GM12801 (cell line): Measurements from ENCODE around the gene ARRB1.

Experiments
- CTCF ChIP-seq: IDR thresholded peaks from one replicate; pipeline ENCODE4 v1.5.1; 2011; ENCODE audit warnings: control low read depth; ENCODE audit not compliant: insufficient read length; ENCODE audit errors: extremely low read depth

Gene ARRB1

GRCh38 chr11:75241036-75241905, 110.2 kb downstream of the ARRB1 start:
- TF ChIP-seq CTCF, result no peak

- TF ChIP-seq CTCF, result no peak
Measured at GRCh38 chr11:75240311-75241035, 111.0 kb downstream of the ARRB1 start, which contains the start of gene TPBGL. Gene TPBGL, plus strand, starts transcription at chr11:75240774. Its CDS starts 276 bp downstream, at chr11:75241050.

DNA sequence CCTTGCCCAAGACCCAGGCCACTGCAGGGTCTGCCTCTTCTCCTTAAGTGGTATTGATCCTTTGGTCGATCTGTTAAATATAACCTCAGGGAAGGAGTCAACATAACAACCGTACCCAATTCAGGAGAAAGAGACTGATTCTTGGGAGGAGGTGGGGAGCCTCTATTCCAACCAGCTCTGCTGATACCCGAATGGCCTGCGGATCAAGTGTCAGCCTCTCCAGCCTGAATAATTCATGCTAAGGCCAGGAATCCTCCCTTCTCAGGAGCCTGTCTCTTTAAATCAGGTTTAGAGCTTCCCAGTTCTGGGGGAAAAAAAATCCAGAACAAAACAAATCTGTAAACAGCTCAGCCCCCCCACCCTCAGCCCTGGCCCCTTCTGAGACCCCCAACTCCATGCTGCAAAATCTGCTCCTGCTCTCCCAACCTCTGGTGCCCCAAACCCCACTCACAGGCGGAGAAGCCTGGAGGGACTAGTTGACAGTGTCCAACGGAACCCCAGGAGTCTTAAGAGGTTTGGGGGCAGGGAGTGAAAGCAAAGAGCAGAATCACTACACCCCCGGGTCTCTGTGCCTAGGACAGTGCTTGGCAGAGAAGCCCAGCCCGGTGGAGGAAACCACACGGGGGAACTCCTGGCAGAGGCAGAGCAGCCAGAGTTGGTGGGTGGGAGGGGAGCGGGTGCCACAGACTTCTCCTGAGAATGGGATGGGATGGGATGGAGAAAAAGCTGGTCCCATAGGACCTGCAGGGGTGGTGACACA, 111.8 kb downstream of the ARRB1 start:
- no peak for TF ChIP-seq CTCF

GRCh38 chr11:75238595-75239440, 112.6 kb downstream of the ARRB1 start:
- TF ChIP-seq CTCF, result no peak

DNA sequence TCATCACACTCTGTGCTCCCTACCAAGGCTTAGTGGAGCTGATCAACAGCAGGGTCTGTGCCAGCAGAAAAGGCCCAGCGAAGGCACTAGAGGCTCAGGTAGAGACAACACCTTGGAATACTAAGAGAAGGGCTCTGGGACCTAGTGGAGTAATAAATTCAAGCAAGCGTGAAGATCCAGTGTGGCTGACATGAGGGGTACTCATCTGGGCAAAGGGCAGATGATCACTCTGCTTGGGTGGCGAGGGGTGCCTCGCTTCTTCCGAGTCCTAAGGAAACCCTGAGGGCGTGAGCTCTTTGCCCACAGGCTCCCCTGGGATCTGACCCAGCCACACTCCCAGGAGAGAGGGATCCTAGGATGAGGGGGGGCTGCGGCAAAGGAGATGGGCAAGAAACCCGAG, 114.4 kb downstream of the ARRB1 start:
- TF ChIP-seq CTCF, result no peak

- TF ChIP-seq CTCF, result no peak
Measured at GRCh38 chr11:75236062-75236461, 115.4 kb downstream of the ARRB1 start.
